ENCODE data around the gene MGAT3. TPM values are rescaled to one million over a fixed set of nuclear protein-coding genes. Genes with fewer than 3 reads are reported as not detected.

Gene MGAT3
- total RNA-seq (2014; rRNA removed; shearing (Covaris generic)) (15.4 and 16.3 TPM in 2 replicates), total RNA-seq (2022) (34.1 and 44.3 TPM in 2 replicates), Bru-seq, nascent RNA (percentile 72 among the genes with signal in this experiment), BruChase-seq, experiment 1, labeled RNA remaining after a 6-hour chase (percentile 81 among the genes with signal in this experiment), BruChase-seq, experiment 2, labeled RNA remaining after a 2-hour chase (percentile 80 among the genes with signal in this experiment)
- long read RNA-seq, full-length matches to known transcripts, result 1 of 29 reads
- long read RNA-seq, partial matches to known transcripts, result 0 of 29 reads
- long read RNA-seq, other reads (novel, unspliced or antisense), result 28 of 29 reads

- Histone ChIP-seq H3K4me2 (ENCODE audit: low read length) (peak within 1 kb of the TSS; percentile 85), H2AFZ (ENCODE audit: low read length) (no peak within 1 kb of the TSS), H3K36me3 (ENCODE audit: insufficient read depth, low read length) (peaks cover 51% of the 10 kb centered on the region), H3K9me2 (ENCODE audit: insufficient read depth, low read length) (no peaks in the 10 kb centered on the region), H3K9me3 (ENCODE audit: low read length) (no peaks in the 10 kb centered on the region), H3K27ac (ENCODE audit: low read depth, low read length, poor library complexity, severe bottlenecking) (peak within 1 kb of the TSS; percentile 54), H3K79me2 (ENCODE audit: insufficient read depth, low read depth, low read length) (peaks cover 62% of the 10 kb centered on the region), H3K4me3 (ENCODE audit: low read depth, low read length, poor library complexity, severe bottlenecking) (peak within 1 kb of the TSS; percentile 76), H4K20me1 (ENCODE audit: insufficient read depth, low read length) (no peaks in the 10 kb centered on the region), H3K4me1 (ENCODE audit: insufficient read depth, low read length, poor library complexity, severe bottlenecking) (peaks cover 66% of the 10 kb centered on the region)
- ChIA-PET CTCF (ENCODE audit: unreplicated experiment) (no interaction called here), POLR2A (no interaction called here)
- intact Hi-C loops (cut with micrococcal nuclease; ENCODE audit: unreplicated experiment), result no loop called here
- BruUV-seq (replicated peaks), result no TSS peak
- no peak for DNase-seq (ENCODE audit: low spot score)
- TF ChIP-seq CTCF (conservative IDR thresholded peaks at IDR 0.05; ENCODE audit: low read length) (no peak), EZH2phosphoT487 (IDR thresholded peaks at IDR 0.05; ENCODE audit: borderline replicate concordance, low read depth, low read length) (no peak)
Observed at GRCh38 chr22:39456522-39457197, at the start of gene MGAT3. TSS of gene MGAT3 (plus strand) at chr22:39457012. CDS start at chr22:39487348, 30,336 bp downstream.

GRCh38 chr22:39408173-39408572, 48.6 kb upstream of the MGAT3 start:
- H3K4me3 ChIP-seq (ENCODE audit: low read depth, low read length, poor library complexity, severe bottlenecking), result no peak overlapping the region

More at GRCh38 chr22:39408173-39408572, 48.6 kb upstream of the MGAT3 start:
- Histone ChIP-seq H3K4me1 (ENCODE audit: insufficient read depth, low read length, poor library complexity, severe bottlenecking) (peaks cover 21% of the 10 kb centered on the region), H2AFZ (ENCODE audit: low read length) (no peak overlapping the region), H3K9me2 (ENCODE audit: insufficient read depth, low read length) (no peaks in the 10 kb centered on the region), H3K27ac (ENCODE audit: low read depth, low read length, poor library complexity, severe bottlenecking) (no peak overlapping the region), H3K4me2 (ENCODE audit: low read length) (no peak overlapping the region), H3K36me3 (ENCODE audit: insufficient read depth, low read length) (peaks cover 7% of the 10 kb centered on the region), H3K9me3 (ENCODE audit: low read length) (no peaks in the 10 kb centered on the region), H4K20me1 (ENCODE audit: insufficient read depth, low read length) (no peaks in the 10 kb centered on the region), H3K79me2 (ENCODE audit: insufficient read depth, low read depth, low read length) (no peaks in the 10 kb centered on the region)
- ChIA-PET POLR2A (no interaction called here), CTCF (ENCODE audit: unreplicated experiment) (no interaction called here)
- TF ChIP-seq EZH2phosphoT487 (IDR thresholded peaks at IDR 0.05; ENCODE audit: borderline replicate concordance, low read depth, low read length) (no peak), CTCF (conservative IDR thresholded peaks at IDR 0.05; ENCODE audit: low read length) (no peak)
- BruUV-seq (replicated peaks), result no TSS peak
- intact Hi-C loops (cut with micrococcal nuclease; ENCODE audit: unreplicated experiment), result no loop called here
- DNase-seq (ENCODE audit: low spot score), result no peak

All from OCI-LY7 (cell line).